ENCODE results near the gene TMEM107.

The TMEM107 gene

DNA sequence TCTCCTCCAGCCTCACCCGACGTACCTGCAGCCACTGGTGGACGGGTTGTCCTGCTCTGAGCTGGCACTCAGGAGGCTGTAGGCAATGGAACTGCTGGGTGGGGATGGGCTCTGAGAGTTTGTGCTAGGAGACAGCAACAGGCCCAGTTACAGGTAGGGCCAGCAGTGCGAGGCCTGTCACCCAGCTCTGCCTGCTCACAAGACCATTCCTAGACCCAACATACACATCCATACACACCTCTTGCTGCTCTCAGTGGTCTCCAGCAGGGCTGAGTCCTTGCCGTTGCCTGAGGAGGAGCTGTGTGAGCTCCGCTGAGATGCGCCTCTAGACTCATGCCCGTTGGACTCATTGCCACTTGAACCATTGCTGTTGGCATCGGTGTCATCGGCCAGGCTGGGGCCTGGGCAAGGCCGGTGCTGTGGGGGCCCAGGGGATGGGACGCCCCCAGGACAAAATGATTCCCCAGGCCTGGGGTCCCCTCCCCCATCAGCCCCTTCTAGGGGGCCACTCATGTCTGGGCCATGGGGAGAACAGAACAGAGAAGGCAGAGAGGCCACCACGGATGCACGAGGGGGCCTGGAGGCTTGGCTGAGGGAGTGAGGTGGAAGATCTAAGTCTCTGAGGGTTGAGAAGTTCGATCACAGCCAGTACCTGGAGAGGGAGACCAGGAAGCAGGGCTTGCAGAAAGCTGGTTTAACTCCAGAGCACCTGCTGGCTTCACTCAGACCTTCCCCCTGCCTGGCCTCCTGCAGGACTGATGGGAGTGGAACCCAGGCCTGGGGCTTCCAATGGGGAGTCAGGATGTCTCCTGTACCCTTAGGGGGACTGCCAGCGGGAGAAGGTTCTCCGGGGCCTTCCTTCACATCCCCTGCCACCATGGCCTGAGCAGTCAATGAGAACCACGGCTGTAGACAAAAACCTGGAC is 25.7 kb downstream of the TMEM107 start:
- DNase-seq (ENCODE audit: low read depth in 2 of 2) = no peak

DNA sequence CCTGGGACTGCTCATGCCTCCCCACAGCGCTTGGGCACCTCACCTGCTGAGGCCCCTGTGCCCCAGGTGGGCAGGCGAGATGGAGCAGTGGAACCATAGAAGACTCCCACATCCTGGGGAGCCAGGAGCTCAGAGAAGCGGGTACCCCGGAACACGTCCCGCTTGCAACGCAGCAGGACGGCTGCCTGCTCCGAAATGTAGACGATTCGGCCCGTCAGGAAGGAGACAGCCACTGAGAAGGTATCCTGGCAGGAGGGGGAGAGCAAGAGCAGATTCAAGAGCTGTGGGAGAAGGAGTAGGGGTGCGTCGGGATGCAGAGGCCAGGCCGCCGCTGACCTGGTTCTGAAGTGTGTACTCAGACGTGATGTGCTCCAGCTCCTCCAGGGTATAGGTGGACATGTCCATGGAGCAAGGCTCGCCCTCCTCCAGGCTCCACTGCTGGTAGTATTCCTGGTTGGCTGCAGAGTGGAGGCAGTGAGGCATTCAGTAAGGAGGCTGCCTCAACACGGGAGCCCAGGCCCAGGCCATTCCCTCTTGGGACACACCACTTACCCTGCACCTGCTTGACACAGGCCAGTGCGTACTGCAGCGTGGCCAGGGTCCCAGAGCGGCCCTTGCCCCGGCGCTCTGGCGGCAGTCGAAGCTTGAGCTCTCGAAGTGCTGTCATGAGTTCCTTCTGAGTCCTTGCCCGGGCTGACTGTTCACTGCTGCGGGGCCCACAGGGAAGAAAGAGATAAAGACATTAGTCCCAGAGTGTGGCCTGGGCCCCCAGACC is 26.6 kb downstream of the TMEM107 start:
- no peak for DNase-seq (ENCODE audit: low read depth in 2 of 2)

DNA sequence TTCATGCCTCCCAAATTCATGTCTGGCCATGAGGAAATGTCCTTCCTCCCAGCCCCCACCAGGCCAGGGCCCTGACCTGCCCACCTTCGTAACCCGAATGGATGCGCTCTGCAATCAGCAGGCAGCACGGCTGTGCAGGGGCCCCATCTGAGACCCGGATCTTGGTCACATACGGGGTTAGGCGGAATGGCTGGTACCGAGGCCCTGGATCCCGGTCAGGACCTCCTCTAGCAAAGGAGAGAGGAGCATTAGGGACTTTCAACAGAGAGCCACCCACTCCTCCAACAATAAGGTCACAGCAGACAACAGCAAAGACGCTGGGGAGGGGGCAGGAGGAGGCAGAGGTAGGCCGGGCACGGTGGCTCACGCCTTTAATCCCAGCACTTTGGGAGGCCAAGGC is 27.6 kb downstream of the TMEM107 start:
- DNase-seq (ENCODE audit: low read depth in 2 of 2) = no peak

DNA sequence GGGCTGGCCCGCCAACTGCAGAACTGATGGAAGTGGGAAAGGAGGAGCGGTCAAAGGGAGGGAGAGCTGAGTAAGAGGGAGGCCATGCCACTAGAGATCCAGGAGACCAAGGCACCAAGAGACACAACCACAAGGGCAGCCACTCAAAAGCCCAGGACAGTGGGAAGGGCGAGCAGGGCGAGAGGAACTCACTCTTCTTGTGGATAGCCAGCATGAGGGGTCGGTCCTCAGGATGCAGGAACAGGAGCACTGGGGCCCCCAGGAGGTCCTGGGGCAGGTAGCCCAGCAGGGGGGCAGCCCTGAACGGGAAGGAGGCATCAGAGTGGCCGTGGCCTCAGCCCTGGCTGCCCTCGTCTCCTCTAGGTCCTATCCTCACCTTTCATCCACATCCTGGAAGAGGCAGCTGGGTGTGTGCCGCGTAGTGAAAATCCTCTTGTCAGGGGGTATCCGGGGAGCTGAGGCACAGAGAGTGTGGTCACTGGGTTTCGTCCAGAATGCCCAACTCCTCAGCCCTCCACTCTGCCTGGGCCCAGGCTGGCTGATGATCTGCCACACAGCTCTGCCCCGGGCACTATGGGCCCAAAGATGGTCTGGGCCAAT is 28.3 kb downstream of the TMEM107 start:
- DNase-seq (ENCODE audit: low read depth in 2 of 2) = no peak

DNA sequence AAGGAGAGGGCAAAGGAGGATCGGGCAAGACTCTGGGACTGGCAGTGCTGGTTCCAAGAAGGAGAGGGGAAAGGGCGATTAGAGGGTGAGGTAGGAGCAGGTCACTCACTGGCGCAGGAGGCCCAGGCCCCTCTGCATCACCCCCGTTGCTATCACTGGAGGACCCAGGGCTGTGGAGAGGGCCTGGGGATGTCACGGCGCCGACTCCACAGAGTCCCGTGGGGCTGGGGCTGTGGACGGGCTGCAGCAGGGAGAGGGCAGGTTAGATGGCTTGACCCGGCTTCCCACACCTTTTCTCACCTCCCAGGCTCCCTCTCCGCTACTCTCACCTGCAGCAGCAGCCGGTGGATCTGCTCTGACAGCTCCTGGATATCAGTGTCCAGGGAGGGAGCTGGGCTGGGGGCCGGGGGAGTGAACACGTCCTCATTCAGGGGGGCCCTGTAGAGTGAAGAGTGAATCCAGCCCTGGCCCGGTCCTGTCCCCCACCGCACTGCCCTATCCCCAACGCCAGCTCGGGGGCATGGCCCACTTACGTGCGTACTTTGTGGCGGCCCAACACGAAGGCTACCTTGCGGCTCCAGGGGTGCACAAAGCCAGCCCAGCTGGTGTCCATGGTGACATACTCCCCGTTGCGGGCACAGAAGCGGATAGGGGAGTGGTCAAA is 28.9 kb downstream of the TMEM107 start:
- no peak for DNase-seq (ENCODE audit: low read depth in 2 of 2)

DNA sequence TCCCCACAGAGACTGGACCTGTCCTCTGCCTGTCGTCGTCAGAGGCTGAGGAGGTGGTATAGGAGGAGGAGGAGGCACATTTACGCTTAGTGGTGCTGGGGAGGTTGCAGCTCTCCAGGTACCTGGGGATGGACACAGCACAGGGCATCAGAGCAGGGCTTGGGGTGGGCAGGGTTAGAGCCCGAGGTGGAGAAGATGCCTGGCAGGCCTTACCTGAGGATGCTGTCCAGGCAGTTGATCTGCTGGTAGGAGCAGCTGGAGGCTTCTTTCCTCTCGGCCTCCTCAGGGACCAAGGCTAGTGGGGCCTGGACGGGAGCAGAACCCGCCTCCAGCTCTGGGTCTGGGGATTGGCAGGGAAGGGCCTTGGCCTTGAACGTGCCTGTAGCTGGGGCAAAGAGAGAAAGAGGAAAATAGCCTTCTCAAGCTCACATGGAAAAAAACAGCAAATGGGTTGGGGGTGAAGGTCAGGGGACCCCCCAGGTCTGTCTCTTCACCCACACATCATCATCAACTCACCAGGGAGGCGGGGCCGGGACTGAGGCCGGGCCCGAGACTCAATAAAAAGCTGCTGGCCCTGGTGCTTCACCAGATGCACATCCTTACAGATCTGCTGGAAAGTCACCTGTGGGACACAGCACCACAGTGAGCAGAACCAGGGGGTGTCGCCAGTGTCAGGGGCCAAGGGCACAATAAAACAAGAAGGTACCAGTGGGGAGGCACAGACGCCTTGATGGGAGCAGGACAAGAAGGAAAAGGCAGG is 29.6 kb downstream of the TMEM107 start:
- no peak for DNase-seq (ENCODE audit: low read depth in 2 of 2)

DNA sequence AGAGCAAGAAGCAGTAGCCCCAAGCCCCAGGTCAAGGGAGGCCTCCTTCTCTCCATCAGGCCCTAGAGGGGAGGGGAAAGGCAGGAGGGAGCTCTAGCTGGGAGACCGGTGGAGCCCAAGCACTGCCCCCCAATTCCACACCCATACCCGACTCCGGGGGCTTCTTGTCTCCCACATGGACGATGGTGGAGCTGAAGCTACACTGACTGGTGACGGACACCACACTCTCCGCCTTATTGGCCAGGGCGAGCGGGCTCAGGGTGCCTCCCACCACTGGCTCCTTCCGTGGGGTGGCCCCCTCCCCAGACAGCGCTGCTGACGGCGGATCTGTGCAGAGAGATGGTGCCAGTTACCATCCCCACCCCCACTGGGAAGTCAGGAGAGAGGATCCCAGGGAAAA is 30.4 kb downstream of the TMEM107 start:
- DNase-seq (ENCODE audit: low read depth in 2 of 2) = no peak

DNA sequence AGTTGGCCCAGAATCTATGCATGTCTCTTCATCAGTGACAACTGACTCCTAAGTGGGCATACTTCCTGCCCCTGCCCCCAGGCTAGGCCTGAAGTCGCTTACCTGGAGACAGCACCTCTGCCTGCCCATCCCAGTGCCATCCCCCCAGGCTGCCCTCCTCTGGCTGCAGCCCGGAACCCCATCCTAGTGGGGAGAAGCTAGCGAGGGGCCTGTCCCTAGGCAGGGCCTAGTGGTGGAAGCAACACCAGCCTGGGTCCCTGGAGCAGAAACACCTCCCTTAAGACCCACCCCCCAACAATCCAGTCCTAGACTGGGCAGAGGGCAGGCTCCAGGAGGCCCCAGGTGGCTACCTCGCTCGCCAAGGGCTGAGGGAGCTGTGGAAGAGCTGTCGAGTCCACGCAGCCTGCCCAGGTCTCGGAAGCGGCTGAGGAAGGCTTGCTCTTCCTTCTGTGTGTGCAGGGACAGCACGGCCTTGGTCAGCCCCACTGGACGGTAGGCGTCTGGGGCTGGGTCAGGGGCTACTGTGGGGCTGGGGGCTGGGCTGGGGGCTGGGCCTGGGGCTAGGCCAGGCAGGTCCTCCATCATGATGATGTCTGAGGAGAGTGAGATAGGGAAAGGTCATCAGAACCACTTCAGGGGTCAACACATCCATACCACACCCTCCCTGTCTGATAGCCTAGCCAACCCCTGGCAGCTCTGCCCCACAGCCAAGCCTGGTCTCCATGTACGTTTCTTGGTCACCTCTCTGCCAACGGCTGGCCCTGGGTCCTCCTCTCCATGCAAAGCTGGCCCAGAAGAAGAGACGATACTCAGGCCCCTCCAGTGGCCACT is 31.6 kb downstream of the TMEM107 start:
- DNase-seq (ENCODE audit: low read depth in 2 of 2) = no peak

DNA sequence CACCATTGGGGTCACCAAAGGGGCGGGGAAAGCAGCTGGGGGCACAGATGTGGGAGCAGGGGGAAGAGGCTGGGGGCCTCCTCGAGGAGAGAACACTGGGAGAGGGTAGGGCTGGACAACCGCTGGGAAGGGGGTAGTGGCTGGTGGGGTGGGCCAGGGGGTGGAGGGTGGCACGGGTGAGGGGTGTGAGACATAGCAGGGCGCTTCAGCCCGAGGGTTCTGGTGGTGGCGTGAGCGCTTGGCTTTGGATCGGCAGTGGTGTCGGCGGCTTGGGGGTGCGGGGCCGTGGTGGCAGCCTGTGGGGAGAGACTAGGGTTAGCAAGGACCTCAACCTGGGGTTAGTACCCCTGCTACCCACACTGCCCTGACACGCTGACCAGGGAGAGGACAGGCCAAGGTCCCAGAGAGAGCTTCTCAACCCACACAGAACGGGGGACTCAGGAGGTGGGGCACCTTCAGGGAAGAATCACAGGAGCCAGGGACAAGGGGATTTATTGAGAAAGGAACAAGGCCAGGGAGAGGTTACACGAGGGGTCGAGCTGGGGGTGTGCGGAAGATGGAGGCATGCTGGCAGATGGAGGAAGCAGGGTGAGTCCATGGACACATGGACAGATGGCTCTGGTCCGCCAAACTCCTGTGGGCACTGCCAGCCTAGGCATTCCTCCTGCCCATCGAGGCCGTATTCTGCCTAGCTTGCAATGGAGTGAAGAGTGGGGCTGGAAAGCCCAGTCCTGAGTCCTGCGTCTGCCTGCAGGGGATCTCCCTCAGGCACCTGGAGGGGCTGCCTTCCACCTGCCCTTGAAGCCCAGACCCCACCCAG is 32.4 kb downstream of the TMEM107 start:
- no peak for DNase-seq (ENCODE audit: low read depth in 2 of 2)

DNA sequence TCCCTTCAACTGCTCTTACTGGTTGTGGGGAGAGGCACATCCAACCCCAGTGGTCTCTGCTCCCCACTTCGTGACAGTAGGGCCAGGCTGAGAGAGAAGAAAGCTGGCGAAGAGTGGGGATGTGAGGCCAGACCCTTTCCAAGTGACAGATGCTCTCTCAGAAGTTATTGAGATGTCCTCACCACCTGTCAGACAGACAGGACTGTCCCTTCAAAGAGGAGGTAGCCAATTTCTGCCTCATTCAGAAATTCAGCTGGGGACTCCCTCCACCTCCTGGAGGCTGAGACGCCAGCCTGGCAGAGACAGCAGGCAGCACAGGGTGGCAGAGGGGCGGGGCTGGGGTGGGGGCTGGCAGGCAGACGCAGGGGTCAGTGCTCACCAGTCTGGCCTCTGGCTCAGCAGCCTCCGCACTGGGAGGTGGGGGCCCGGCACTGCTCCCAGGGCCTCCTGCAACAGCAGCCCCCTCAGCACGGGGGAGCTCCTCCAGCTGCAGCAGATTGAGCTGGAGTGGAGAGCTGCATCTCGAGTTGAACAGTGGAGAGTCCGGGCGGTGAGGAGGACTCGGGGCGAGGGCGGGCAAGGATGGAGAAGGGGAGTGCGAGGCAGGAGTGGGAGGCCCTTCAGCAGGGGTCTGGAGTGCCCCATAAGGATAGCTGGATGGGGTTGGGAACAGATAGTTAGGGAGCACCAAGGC is 33.1 kb downstream of the TMEM107 start:
- no peak for DNase-seq (ENCODE audit: low read depth in 2 of 2)

DNA sequence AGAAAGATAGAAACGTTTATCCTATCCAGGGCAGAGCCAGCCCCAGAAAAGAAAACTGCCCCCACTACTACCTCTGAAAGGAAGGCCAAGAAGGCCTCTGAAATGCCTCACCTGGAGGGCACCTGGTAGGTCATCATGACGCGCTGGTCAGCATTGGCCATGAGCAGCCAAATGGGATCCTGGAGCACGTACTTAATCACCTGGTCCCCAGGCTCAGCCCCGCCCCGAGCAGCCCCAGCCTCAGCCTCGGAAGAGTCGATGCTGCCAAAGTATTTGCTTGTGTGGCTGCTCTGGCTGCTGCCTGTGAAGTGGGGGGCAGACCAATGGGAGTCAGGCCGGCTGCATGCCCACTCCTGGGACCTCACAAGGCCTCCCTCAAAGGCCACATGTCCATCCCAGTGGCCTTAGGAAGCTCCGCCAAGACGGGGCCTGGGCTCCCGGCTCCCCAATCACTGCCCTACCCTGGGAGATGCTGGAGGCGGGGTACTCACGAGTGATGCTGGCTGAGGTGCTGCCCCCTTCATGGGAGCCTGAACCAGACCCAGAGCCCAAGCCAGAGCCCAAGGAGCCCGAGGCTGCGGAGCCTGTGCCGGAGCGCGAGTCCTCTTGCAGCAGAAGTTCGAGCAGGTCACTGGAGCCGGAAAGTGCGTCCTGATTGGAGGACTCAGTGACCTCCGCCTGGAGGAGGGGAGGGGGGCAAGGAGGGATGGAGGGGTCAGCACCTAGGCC is 33.9 kb downstream of the TMEM107 start:
- no peak for DNase-seq (ENCODE audit: low read depth in 2 of 2)

DNA sequence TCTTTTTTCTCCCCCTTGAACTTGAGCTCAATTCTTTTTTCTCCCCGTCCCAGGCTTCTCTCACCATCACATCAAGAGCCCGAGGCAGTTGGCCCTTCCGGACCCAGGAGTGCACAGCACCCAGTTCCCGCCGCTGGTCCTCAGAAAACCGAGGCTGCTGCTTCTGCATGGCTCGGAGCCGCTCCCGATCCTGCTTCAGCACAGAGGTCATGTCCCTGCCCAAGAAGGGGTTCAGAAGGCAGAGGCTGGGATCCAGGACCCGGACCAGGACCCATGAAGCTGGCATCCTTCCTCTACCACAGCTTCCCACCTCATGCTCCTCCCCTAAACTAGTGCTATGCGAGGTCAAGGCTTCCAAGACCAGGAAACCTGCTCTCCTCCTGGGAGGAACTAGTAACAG is 34.4 kb downstream of the TMEM107 start:
- no peak for DNase-seq (ENCODE audit: low read depth in 2 of 2)

DNA sequence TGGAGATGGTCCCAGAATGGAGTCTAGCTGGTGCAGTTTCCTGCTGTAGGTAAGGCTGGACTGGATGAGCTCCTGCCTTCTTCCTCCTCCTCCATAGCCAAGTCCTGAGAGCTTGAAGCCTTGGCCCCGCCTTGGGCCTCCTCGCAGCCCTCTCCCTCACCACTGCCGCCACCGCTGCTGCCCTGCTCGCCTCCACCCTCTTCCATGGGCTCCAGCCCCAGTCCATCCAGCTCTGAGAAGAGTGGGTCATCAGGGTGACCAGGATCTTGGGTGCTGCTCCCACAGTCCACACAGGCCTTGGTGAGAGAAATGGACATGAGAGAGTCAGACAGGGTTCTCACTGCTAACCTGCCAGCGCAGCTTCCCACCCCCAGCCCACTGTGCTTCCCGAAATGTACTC is 35.1 kb downstream of the TMEM107 start:
- DNase-seq (ENCODE audit: low read depth in 2 of 2) = no peak

DNA sequence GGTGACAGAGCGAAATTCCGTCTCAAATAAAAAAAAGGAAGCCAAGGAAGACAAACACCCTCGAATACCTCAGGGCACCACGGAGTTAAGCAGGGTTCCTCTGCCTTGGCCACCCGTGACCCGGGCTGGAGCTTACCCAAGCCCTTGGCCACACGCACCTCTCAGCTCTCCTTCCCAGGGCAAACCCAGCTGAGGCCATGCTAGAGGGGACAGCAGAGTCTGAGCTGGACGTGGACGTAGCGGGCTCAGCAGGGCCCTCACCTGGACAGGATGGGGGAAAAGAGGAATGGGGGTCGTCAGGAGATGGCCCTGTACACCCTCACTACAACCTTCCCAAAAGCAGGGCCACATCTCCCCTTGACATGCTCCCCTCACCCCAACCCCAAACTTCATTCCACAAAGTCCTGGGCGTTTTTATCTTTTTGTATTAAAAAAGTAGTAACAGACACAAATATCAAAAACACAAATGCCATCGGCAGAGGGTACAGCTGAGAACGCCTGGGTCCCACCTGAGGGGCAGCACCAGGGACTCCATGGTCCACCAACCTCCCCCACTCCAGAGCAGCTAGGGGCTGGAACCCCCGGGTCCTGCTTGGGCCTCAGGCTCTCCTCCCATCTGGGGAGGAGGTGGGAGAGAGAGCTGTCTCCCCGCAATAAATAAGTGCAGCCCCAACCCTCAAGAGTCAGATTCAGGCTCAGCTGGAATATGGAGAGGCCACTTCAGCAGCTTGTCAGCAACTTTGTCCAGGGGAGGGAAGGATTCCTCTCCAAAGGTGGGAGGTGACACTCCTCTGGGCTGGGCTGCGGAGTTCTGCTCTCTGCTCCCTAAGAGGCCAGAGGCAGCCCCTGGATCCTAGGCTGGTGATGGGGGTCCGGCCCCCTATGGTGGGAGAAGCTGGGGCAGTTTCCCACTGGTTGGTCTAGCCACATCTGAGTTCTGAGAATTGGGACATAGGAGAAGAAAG is 35.8 kb downstream of the TMEM107 start:
- no peak for DNase-seq (ENCODE audit: low read depth in 2 of 2)

DNA sequence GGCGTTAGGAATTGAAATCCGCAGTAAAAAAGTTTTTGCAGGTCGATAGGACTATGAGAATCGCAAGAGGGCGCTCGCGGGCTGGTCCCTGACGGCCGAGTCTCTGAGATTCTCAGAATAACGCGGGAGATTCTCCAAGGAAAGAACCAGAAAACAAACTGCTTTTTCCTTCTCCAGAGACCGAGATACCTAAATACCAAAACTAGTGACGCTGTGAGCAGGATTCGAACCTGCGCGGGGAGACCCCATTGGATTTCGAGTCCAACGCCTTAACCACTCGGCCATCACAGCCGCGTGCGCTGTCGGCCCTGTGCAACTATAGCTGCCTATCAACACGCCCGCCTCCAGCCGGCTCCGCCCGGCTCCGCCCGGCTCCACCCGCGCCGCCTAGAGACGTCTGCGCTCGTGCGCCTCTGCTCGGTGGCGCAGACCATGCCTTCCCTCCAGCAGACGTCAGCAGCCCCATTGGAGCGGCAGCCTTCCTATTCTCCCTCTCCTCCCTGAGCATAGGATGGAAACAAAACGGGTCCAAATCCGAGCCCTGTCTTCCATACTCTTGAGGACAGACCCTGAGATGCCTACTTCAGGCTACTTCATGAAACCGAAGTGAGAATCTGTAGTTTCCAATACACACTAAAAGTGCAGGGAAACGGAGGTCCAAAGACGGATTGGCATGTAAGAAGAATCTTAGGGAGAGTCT is 37.4 kb downstream of the TMEM107 start:
- DNase-seq (ENCODE audit: low read depth in 2 of 2) = peak; percentile 96 to 97

DNA sequence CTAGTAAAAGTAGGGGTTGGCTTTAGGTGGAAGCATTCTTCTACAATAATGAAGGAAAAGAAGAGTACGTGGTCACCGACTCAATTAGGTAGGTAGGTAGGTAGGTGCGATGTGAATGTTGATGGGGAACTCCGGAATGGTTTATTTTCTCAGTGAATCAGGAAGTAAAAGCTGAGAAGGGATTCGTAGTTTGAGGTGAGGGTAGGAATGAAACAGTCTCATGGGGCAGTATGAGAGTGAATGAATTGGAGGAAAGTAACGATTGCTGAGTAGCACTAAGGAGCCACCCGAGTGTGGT is 37.9 kb downstream of the TMEM107 start:
- no peak for DNase-seq (ENCODE audit: low read depth in 2 of 2)

Measured in fibroblast of skin of left biceps (primary cell).